Esophagus squamous epithelium (tissue), 4 donors: ENCODE measurements around the gene KLHL4.

Experiments
- POLR2A ChIP-seq, 4 donors: fragments of 450-650 bp; IDR thresholded peaks; one replicate each; pipeline ENCODE4 v1.6.1; 2017; ENCODE audit warnings: antibody characterized with exemption in 4 of 4, mild to moderate bottlenecking in 4 of 4, moderate library complexity in 3 of 4
- TF ChIP-seq, protein P1 (sequence below), 6 experiments: fragments of 450-650 bp in 4 of 6; fragments of 200-600 bp in 2 of 6; sonication (generic) in 2 of 6; IDR thresholded peaks; one replicate each; pipeline ENCODE4 v1.5.1; 2016 to 2019; ENCODE audit warnings: antibody characterized with exemption in 6 of 6, mild to moderate bottlenecking in 4 of 6, moderate library complexity in 4 of 6

DNA sequence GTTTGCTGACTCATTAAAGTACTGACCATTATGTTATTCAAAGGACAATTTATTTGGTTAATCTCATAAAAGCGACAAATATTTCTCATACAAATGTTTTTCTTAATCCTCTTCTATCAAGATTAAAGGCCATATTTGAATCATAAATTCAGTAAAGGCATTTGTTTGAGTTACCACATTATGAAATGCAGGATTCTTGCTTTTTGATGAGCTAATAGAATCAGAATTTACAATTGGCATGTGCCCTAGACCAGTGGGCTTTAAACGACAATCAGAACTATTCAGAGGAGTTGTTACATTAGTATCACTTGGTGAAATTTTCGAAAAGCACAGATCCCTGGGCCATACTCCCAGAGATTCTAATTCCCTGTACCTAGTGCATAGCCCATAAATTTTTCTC, 55.3 kb downstream of the KLHL4 start:
- TF ChIP-seq, protein P1, sequence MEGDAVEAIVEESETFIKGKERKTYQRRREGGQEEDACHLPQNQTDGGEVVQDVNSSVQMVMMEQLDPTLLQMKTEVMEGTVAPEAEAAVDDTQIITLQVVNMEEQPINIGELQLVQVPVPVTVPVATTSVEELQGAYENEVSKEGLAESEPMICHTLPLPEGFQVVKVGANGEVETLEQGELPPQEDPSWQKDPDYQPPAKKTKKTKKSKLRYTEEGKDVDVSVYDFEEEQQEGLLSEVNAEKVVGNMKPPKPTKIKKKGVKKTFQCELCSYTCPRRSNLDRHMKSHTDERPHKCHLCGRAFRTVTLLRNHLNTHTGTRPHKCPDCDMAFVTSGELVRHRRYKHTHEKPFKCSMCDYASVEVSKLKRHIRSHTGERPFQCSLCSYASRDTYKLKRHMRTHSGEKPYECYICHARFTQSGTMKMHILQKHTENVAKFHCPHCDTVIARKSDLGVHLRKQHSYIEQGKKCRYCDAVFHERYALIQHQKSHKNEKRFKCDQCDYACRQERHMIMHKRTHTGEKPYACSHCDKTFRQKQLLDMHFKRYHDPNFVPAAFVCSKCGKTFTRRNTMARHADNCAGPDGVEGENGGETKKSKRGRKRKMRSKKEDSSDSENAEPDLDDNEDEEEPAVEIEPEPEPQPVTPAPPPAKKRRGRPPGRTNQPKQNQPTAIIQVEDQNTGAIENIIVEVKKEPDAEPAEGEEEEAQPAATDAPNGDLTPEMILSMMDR (IDR thresholded peaks at IDR 0.05): no peak
- TF ChIP-seq POLR2A (IDR thresholded peaks at IDR 0.05): no peak
